HG03196 (cell line): ENCODE data around the gene SLC24A3.

Source experiments
- ATAC-seq: cut with Tn5 transposase; IDR thresholded peaks from one replicate; pipeline ENCODE4 v1.9.1; 2021; ENCODE audit not compliant: unreplicated experiment

SLC24A3 gene

DNA sequence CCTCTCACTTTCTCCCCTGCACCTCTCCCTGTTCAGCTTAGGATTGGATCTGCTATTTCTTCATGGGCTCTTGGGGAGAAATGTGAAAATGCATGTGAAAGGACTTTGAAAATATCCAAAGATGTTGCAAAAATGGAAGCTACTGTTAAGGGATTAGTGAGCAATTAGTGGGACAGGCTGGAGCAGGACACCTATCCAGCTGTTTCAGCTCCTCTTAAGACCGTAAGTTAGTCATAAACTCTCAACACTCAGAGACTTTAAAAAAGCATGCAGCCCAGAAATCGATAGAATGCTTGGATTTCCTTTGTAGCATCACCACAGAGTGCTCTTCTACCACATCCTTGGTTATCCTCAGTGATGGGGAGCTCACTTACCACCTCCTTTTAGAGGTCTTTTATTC lies 88.7 kb downstream of the SLC24A3 start:
- ATAC-seq = no peak

DNA sequence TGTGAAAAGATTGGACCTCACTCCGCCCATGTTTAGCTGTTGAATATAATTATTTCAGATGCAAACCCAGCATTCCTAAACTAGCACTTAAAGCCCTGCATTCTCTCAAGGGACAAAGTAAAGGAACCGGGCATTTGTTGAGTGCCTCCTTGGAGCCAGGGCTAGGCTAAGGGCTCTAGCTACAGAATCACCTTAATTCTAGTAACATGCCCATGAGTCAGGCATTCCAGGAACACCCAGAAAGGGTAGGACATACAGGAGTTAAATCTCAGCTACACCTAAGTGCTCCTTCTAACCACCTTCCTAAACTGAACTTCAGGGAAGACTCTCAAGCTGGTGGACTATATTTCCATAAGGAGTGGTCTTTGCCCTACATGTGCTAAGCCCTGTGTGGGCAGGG lies 89.4 kb downstream of the SLC24A3 start:
- ATAC-seq = no peak

DNA sequence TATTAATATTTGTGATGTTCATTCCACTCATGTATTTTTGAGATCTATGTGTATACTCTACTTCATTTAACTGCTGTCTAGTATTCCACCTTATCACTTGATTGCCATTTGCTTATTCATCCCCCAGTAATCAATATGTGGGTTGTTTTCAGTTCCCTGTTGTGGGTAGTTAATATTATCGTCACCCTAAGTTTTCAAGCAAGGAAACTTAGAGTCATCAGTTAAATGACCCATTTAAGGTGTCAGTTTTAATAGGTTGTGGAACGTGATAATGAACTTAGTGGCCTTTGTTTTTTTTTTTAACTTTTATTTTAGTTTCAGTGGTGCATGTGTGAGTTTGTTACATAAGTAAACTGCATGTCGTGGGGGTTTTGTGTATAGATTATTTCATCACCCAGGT lies 90.3 kb downstream of the SLC24A3 start:
- no peak for ATAC-seq

DNA sequence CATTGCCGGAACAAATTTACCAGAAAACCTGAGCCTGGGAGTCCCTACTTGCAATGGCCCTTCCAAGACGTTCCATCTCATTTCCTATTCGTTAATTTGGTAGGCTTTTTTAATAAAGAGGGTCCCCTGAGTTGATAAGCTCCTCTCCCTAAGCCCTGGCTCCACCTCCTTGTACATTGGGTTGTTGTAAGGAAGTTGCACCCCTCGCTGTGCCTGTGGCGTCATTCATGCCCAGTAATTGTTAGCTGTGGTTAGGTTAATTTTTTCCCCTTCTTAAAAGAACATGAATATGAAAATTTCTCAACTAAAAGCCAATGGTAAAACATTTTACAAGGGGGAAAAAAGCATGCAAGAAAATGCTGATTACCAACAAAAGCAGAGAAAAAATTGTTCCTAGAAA lies 91.9 kb downstream of the SLC24A3 start:
- ATAC-seq = no peak

DNA sequence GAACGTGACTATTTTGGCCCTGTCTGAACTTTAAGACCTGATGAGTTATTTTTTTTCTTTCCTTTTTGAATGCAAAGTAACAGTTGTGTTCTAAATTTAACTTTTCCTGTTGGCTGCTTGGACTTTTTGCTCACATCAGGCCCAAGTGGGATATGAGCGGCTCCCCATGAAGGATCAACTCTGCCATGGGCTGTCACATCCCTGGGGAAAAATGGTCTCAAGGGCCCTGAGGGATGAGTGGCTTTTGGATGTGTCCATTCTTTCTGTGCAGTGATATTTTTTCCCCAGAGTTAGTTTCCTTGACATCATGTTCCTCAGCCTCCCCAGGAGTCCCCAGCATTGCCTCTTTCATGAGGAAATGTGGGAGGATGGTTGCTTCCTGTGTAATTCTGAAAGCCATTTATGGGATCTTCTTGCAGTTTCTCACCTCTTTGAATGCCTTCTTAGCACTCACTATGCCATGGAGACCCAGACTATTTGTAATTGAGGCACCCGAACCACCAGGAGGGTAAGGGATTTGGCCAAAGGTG lies 92.5 kb downstream of the SLC24A3 start:
- no peak for ATAC-seq

DNA sequence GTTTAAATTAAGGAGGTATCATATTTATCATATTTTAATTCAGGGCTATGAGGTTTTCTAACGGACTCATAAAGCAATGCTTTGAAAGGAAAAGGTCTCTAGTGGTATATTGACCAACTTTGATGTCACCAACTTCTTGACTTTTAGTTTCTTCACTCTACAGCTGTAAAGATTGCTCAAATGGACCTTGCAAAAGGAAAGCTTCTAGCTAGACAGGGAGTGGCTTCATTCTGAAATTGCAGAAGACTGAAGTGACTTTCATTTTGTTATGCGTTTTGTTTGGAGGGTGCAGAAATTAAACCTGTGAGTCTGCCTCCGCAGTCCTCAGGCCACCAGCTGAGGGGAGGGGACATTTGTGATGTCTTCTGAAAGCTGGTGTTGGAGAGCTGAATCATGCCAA lies 95.7 kb downstream of the SLC24A3 start:
- no peak for ATAC-seq

DNA sequence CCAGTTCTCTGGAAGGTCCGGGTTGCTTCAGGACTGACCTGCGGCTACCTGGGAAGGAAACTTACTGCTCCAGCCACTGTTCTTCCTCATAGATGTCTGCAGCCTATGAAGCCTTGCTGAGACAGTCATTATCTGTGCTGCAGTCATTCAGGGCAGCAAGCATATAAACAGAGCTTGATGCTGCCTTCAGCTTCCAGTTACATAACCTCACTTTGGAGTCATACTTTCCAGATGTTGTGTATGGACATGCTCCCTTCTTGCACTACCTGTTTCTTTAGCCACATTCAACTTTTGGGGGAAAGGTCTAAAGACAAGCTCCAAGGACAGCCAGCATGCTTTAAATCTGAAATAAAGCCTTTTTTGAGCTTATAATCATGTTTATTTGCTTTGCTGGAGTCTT lies 98.1 kb downstream of the SLC24A3 start:
- no peak for ATAC-seq

DNA sequence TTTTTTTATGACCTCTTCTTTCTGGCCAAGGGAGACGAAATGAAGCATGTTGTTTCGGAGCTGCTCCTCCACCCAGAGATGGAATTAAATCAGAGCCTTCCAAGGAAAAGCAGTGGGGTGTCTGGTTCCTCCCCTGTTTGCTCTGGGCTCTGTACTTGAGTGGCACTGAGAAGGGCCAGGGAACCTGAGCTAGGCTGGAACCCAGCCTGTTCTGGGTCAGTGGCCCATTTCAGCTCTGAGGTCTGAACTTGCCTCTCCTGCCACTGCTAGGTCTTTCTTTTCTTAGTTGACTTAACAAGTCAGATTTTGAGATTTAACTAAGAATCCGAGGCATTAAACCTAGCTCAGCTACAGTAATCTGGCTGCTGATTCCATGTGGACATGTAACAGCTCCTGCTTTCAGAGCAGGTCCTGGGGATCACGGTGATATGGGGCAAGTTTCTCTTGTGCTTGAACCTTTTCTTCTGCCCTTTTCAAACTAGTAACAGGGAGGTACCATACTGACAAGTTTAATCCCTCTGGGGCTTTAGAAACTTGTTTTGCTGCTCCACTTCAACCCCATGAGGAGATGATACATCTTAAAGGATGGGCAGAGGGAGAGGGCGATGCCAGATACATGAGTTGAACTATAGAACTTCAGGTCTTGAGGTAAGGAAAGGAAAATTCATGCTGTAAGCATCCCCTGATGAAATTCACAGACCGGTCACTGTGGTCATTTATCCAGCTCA lies 101.1 kb downstream of the SLC24A3 start:
- ATAC-seq = no peak

DNA sequence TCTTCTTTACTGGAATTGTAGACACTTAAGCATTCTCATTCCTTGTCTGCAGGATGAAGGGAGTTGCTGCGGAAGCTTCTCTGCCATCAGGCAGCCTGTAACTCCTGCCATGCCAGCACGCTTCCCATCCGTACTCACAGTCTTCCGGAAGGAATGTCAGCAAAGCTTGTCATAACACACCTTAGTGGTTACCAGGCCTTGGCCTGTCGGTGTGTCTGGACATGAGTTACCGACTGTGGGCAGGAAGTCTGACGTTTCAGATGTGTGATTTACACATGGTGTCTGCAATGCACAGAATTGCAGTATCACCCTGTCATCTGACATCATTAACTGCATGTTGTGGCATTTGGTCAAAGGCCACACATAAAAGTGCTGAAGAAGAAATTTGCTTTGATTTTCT lies 102.2 kb downstream of the SLC24A3 start:
- ATAC-seq = no peak

DNA sequence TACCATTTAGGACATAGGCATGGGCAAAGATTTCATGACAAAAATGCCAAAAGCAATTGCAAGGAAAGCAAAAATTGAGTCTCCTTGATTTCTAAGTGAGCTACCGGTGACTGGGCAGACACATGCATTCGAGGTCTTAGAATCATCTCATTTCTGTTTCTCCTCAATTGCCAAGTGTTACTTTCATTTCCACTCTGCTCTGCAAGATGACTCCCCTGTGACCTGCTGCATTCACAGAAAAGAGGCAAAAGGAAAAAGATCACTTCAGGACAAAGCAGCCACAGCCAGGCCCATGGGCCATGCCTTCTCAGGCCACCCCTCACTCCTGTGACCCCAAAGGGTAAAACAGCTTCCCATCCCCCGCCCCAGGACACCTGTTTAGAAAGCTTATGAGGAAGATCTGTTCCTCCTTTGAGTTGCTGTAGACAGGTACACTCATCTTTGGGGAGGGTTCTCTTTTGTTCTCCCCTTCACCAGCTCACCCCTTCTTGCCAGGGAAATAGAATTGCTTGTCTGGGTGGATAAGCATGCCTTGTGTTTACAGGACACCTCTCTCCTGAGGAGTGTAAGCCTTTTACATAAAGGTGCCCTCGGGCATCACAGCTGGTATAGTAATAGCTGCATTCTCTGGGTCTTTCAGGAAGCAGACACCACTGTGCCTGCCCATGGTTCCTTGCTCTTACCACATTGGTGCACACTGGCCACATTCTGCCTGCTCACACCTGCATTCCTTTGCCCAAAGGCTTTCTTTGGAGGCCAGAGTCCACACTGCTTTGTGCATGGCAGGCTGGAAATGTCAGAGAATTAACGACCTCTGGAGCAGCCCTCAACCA lies 105.0 kb downstream of the SLC24A3 start:
- ATAC-seq = no peak

DNA sequence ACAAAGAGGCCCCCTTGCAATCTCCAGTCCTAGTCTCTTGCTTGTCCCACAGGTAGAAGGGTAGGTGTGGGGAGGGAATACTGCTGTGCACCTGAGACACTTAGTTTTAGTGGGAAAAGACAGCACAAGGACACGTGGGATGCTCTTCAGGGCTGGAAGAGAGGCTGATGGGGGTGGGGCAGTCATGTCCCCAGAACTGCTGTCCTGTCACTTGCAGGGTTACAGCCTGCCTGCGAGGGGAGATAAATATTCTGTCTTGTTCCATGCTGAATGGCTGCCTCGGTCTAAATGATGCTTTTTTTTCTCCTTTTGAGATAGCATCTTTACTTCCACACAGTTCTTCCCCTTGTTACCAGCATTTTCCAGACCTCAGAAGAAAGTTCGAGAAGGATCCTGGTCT lies 106.2 kb downstream of the SLC24A3 start:
- no peak for ATAC-seq

DNA sequence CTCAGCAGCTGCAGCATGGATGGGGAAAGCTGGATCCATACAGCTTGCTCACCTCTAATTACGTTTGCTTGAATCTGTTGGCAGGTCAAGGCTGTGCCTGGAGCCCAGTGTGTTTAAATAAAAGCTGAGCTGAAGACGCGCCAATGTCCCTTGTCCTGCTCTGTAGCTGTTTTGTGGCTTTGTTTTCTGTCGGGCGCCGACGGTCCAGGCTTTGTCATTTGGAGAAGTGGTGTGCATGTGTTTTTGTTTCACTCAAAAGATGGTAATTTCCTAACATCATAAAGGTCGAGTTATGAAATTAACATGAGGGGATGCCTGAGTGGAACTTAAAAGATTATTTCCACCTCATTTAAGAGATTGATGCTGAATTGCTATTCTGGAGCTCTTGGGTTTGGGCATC lies 107.6 kb downstream of the SLC24A3 start:
- no peak for ATAC-seq

DNA sequence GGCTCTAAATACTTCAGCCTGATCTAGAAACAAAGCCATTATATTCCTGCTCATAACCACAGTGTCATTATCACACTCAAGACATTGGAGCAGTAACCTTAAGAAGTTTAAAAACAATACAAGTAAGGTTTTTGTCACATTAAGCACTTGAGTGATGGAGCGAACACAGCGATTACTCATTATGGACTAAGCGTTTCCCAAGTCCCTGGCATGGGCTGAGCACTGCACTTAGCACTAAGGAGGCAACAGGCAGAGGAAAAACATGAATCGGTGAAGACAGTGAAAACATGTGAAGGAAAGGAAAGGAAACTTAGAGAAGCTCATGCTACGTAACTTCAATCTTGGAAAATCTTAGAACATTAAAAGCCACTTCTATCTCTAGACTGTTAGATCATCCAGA lies 108.7 kb downstream of the SLC24A3 start:
- no peak for ATAC-seq

DNA sequence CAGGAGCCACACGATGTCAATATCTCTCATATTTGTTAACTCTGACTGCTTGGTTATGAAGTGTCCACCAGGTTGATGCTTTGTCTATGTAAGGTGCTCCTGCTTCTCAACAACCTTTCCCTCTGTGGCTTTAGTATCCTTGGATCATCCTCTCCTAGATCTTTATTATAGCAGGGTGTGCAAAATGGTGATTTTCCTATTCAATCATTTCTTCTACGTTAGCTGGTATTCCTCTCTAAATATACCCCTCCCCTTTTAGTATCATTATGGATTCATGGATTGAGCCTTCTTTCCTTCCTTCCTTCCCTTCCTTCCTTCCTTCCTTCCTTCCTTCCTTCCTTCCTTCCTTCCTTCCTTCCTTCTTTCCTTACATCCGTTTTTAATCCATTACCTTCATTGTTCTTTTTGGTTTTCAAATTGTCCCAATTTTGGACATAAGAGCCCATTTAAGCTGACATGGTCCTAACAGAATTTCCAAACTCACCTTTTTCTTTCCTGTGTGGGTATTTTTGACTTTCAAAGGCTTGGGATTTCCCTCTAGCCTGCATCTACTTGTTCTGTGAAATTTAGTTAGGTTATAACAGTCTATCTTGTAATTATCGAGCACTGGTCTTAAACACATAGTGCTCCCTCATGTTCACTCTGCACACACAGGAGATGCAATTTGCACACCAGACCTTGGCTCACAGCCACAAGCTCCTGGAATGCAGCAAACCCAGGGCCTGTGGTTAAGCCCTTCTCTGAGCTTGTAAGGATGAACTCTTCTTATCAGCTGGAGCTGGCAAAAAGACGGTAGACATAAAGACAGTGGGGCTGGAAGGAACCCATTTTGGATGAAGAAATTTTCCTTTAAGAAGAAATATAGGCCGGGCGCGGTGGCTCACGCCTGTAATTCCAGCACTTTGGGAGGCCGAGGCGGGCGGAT lies 109.9 kb downstream of the SLC24A3 start:
- ATAC-seq = no peak

DNA sequence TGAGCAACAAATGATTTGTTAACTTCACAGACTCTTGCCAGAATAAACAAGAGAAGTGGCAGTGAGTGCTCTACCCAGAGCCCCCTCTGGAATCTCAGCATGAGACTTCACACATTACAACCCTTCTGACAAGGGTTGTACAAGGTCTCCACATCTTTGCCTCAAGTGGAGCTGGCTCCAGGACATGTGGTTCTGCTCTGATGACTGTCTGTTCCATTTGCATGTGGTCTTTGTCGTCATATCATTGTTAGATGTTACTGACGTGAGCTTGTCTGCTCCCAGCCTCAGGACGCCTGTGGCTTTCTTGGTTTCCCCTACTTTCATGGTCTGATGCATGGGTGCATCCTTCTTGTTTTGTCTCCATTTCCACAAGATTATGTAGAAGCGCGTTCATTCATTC lies 115.0 kb downstream of the SLC24A3 start:
- no peak for ATAC-seq

DNA sequence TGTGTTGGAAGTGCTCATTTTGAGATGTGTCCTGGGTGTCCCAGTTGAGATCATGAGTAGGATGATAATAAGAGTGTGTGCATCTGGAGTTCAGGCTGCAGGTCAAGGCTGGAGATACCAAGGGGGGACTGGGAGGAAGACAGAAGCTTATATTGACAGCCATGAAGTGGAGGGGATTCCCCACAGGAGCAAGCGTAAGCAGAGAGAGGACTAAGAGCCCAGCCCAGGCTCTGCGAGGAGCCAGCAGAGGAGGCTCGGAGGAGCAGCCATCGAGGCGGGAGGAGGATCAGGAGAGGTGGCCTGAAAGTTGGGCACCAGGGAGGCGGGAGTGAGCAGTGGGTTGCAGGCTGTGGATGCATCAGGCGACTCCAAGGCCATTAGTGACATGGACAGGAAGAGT lies 116.2 kb downstream of the SLC24A3 start:
- no peak for ATAC-seq

DNA sequence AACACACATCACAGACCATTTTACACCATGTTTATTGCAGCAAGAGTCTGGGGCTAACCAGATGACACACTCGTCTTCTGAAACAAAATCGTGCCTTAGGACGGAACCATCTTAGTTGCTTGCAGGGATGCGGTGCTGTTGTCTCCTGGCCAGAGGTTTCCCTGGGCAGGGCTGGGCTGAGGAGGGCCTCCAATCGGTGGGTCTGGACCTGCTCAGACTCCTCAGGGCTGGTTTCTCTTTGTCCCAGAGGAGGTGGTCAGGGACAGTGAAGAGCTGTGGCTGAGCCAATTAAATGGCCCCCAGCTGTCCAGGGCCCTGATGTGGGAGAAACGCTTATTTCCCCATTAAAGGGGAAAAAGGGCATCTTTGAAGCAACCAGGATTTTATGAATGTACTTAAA lies 117.6 kb downstream of the SLC24A3 start:
- ATAC-seq = no peak

DNA sequence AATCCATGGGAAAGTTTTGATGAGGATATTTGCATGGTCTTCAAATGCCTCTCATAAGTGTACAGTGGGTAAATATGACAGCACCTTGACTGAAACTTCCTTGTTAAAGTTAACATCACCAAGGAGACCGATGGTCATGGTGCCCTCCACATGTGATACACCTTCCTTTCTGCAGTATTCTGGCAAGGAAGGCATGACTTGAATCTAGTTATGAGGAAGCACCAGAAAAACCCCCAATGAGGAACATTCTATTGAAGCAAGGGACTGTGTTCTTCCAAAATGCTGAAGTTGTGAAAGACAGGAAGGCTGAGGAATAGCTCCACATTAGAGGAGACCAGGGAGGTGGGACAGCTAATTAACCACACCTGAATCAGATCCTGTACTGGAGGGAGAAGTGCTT lies 118.3 kb downstream of the SLC24A3 start:
- ATAC-seq = no peak

DNA sequence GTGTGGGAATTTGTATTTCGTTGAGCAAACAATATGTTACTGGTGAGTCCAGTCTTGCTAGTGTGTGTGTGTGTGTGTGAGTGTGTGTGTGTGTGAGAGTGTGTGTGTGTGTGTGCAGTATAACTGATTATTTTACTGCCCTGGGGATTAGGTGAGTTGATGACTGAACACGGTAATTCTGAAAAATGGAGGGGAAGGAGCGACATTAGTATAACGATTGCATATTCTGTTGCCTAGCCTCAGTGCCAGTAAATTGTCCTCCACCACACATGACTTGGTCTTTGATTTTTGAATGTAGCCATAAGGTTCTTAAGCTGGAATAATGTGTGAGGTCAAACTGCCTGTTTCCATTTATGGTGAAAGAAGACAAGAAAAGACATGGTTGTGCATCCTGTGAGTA lies 121.1 kb downstream of the SLC24A3 start:
- no peak for ATAC-seq

DNA sequence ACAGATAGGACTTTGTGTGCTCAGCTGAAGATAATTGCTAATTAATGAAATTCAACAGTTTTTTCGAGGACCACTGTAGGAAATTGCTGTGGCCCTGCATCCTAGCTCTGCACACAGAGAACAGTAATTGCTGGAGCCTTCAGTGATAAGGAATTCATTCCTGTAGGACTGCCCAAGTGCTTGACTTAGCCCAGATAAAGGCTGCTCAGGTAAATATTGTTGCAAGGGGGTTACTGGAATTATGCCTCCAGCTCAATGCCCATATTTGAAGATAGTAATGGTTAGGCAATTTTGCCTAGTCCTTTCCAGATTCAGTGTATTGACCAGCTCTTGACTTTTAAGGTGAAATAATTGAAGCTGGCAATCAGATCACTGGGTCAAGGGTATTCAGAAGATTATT lies 122.9 kb downstream of the SLC24A3 start:
- ATAC-seq = no peak

DNA sequence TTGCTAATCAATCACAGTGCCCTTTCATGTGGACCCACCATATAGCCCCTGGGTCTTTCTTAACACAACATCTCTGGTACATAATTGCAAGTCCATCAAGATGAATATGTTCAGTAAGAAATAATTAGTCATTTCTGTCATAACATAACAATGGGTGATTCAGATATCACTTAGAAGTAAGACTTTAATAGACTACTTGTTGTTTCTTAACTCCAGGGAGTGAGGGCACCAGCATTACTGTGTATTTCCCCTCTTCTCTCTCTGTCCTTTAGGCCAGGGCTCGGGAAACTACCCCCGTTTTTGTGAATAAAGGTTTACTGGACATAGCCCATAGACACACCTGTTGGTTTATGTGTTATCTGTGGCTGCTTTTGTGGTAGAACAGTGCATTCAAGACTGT lies 123.5 kb downstream of the SLC24A3 start:
- no peak for ATAC-seq
